Keratinocyte (primary cell): Measurements from ENCODE around the gene CEACAM5. TPM values are rescaled to one million over a fixed set of nuclear protein-coding genes. Genes with fewer than 3 reads are reported as not detected.

Experiments used
- DNase-seq: peaks from one replicate; pipeline ENCODE4 v3.0.0-alpha.2; 2011; ENCODE audit warnings: low read depth, missing footprints, low spot score
- FAIRE-seq: peaks from 2 replicates; lab custom pipeline; 2011; peaks lifted over from hg19 to GRCh38; lab: Jason Lieb, UNC
- H2AFZ ChIP-seq: 2 replicates; pipeline ENCODE4 v1.6.0; 2012; ENCODE audit warnings: low read length, control low read depth, inconsistent platforms; ENCODE audit not compliant: control insufficient read depth
- H3K27ac ChIP-seq: 2 replicates; pipeline ENCODE4 v1.5.1; 2011; ENCODE audit warnings: low read length; ENCODE audit not compliant: control insufficient read depth, insufficient read depth
- H3K27me3 ChIP-seq: 3 replicates; pipeline ENCODE4 v1.6.0; 2011; ENCODE audit warnings: low read length; ENCODE audit not compliant: control insufficient read depth, insufficient read depth; ENCODE audit errors: extremely low read depth
- H3K36me3 ChIP-seq, 2 experiments: 2 replicates in 1 of 2; 3 replicates in 1 of 2; pipeline ENCODE4 v1.5.1; 2011; ENCODE audit warnings: low read length in 2 of 2, mild to moderate bottlenecking in 1 of 2; ENCODE audit not compliant: control insufficient read depth in 2 of 2, insufficient read depth in 2 of 2; ENCODE audit errors: extremely low read depth in 1 of 2
- H3K4me1 ChIP-seq: 3 replicates; pipeline ENCODE4 v1.5.1; 2011; ENCODE audit warnings: low read length; ENCODE audit not compliant: control insufficient read depth, insufficient read depth; ENCODE audit errors: extremely low read depth
- H3K4me2 ChIP-seq: 3 replicates; pipeline ENCODE4 v1.6.0; 2011; ENCODE audit warnings: low read depth, low read length; ENCODE audit not compliant: control insufficient read depth, insufficient read depth; ENCODE audit errors: extremely low read depth
- H3K4me3 ChIP-seq, 3 experiments: fragments of 200-600 bp in 1 of 3; sonication (generic) in 1 of 3; 2 replicates in 2 of 3; 3 replicates in 1 of 3; pipeline ENCODE4 v1.5.1; 2011 to 2016; ENCODE audit warnings: low read length in 3 of 3, mild to moderate bottlenecking in 3 of 3, control low read depth in 2 of 3, inconsistent platforms in 1 of 3, low read depth in 1 of 3, mixed read lengths in 1 of 3, mixed run types in 1 of 3, moderate library complexity in 1 of 3; ENCODE audit not compliant: control insufficient read depth in 2 of 3, insufficient read depth in 2 of 3; ENCODE audit errors: extremely low read depth in 1 of 3
- H3K79me2 ChIP-seq: 2 replicates; pipeline ENCODE4 v1.6.0; 2012; ENCODE audit warnings: low read length; ENCODE audit not compliant: control insufficient read depth, insufficient read depth
- H3K9ac ChIP-seq: 3 replicates; pipeline ENCODE4 v1.6.0; 2011; ENCODE audit warnings: low read length; ENCODE audit not compliant: control insufficient read depth, insufficient read depth; ENCODE audit errors: extremely low read depth
- H3K9me1 ChIP-seq: 3 replicates; pipeline ENCODE4 v1.6.0; 2011; ENCODE audit warnings: low read length; ENCODE audit not compliant: control insufficient read depth, insufficient read depth; ENCODE audit errors: extremely low read depth
- H3K9me3 ChIP-seq: 2 replicates; pipeline ENCODE4 v1.5.1; 2012; ENCODE audit warnings: low read depth, low read length; ENCODE audit not compliant: control insufficient read depth
- H4K20me1 ChIP-seq: 3 replicates; pipeline ENCODE4 v1.6.0; 2011; ENCODE audit warnings: low read length; ENCODE audit not compliant: control insufficient read depth, insufficient read depth; ENCODE audit errors: extremely low read depth
- EZH2 ChIP-seq: IDR thresholded peaks from one replicate; pipeline ENCODE4 v1.6.1; 2012; ENCODE audit warnings: inconsistent platforms, mild to moderate bottlenecking, low read length, moderate library complexity
- dilution Hi-C: fragments of 300-500 bp; cut with MboI; formaldehyde crosslinking; loops from one replicate; pipeline ENCODE4 v1.7.0; 2020; ENCODE audit warnings: low sequenced_read_pairs; ENCODE audit not compliant: extremely low pct_ligation_motif_present
- polyA plus RNA-seq, 5 experiments: library from polyadenylated mRNA; depleted of rRNA in 3 of 5; stranded (reverse) in 3 of 5; stranded (forward) in 1 of 5; unstranded in 1 of 5; fragments of >200 nt; gene quantifications; 1 replicate in 1 of 5; 2 replicates in 3 of 5; 3 replicates in 1 of 5; pipeline versions ENCODE4 v1.2.1 to v1.2.3, GENCODE V29; 2011 to 2012; ENCODE audit warnings: missing spikeins in 2 of 5, low read depth in 1 of 5, low replicate concordance in 1 of 5
- TF ChIP-seq, protein P1 (sequence below), 3 experiments: IDR thresholded peaks in 1 of 3; conservative IDR thresholded peaks in 1 of 3; optimal IDR thresholded peaks in 1 of 3; 2 replicates in 2 of 3; 3 replicates in 1 of 3; pipeline versions ENCODE3 to v1.5.1; 2011; ENCODE audit warnings: low read length in 3 of 3, mild to moderate bottlenecking in 3 of 3, moderate library complexity in 2 of 3, control low read depth in 1 of 3, inconsistent platforms in 1 of 3; ENCODE audit not compliant: insufficient read depth in 2 of 3; ENCODE audit errors: extremely low read depth in 1 of 3

The CEACAM5 gene
- polyA plus RNA-seq, 1 donor (not counting 4 experiments of a cell fraction or from before 2014, with no cell fraction given): not detected

DNA sequence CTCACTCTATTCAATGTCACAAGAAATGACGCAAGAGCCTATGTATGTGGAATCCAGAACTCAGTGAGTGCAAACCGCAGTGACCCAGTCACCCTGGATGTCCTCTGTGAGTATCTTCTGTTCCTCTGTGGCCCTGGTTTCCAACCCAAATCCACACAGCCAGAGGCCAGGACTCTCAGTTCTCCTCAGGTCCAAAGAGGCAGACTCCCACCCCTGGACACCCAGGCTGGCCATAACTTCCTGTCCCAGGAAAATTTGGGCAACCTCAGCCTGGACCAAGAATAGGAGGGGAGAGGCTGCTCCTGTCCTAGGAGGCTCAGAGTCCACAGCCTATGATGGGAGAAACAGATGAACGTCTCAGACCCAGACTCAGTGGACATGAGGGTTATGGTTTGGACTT is 11.7 kb downstream of the CEACAM5 start:
- FAIRE-seq: no peak
- H3K4me2 ChIP-seq: no peak overlapping the region
- dilution Hi-C loops: no loop called here
- TF ChIP-seq, protein P1, sequence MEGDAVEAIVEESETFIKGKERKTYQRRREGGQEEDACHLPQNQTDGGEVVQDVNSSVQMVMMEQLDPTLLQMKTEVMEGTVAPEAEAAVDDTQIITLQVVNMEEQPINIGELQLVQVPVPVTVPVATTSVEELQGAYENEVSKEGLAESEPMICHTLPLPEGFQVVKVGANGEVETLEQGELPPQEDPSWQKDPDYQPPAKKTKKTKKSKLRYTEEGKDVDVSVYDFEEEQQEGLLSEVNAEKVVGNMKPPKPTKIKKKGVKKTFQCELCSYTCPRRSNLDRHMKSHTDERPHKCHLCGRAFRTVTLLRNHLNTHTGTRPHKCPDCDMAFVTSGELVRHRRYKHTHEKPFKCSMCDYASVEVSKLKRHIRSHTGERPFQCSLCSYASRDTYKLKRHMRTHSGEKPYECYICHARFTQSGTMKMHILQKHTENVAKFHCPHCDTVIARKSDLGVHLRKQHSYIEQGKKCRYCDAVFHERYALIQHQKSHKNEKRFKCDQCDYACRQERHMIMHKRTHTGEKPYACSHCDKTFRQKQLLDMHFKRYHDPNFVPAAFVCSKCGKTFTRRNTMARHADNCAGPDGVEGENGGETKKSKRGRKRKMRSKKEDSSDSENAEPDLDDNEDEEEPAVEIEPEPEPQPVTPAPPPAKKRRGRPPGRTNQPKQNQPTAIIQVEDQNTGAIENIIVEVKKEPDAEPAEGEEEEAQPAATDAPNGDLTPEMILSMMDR (optimal IDR thresholded peaks at IDR 0.05 in 1 of 3, IDR thresholded peaks at IDR 0.05 in 1 of 3, conservative IDR thresholded peaks at IDR 0.05 in 1 of 3; ENCODE audit: extremely low read depth in 1 of 3, insufficient read depth in 2 of 3, low read length in 3 of 3): no peak
- TF ChIP-seq EZH2: no peak
- H3K27me3 ChIP-seq: peaks cover 4% of the 10 kb centered on the region
- no peak overlapping the region for H3K9ac ChIP-seq
- no peaks in the 10 kb centered on the region for H3K9me3 ChIP-seq
- no peak overlapping the region for H3K4me3 ChIP-seq
- no peaks in the 10 kb centered on the region for H3K79me2 ChIP-seq
- H3K4me1 ChIP-seq: no peaks in the 10 kb centered on the region
- no peaks in the 10 kb centered on the region for H3K36me3 ChIP-seq
- H3K27ac ChIP-seq: no peak overlapping the region
- H2AFZ ChIP-seq: no peak overlapping the region
- no peak for DNase-seq
- H4K20me1 ChIP-seq: no peaks in the 10 kb centered on the region
- no peaks in the 10 kb centered on the region for H3K9me1 ChIP-seq

DNA sequence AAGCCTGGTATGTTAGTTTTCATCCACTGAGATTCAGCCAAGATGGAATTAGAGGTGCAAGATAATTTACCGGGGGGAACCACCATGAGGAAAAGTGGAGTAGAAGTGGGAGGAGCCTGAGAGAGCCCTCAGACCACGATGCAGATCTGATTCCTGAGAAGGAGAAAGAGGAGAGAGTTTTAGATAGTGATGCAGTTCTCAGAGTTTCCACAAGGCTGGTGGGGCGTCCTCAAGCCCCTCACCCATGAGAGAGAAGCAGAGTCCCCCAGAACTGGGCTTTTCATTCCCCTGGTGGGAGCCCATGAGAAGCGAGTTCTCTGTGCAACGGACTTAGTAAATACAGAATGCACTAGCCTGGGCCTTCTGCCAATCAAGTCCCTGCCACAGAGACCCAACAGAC is 18.1 kb downstream of the CEACAM5 start:
- Histone ChIP-seq H4K20me1 (no peaks in the 10 kb centered on the region), H3K9me3 (no peaks in the 10 kb centered on the region), H3K4me3 (no peak overlapping the region), H3K4me1 (no peaks in the 10 kb centered on the region), H3K4me2 (no peak overlapping the region), H2AFZ (no peak overlapping the region), H3K27me3 (peaks cover 7% of the 10 kb centered on the region), H3K79me2 (no peaks in the 10 kb centered on the region), H3K36me3 (no peaks in the 10 kb centered on the region), H3K27ac (no peak overlapping the region), H3K9ac (no peak overlapping the region), H3K9me1 (no peaks in the 10 kb centered on the region)
- TF ChIP-seq, protein P1 (optimal IDR thresholded peaks at IDR 0.05 in 1 of 3, IDR thresholded peaks at IDR 0.05 in 1 of 3, conservative IDR thresholded peaks at IDR 0.05 in 1 of 3; ENCODE audit: extremely low read depth in 1 of 3, insufficient read depth in 2 of 3, low read length in 3 of 3): no peak
- no peak for TF ChIP-seq EZH2
- no peak for FAIRE-seq
- dilution Hi-C loops: no loop called here
- no peak for DNase-seq
